ENCODE measurements around the gene PCNX2. TPM values are rescaled to one million over a fixed set of nuclear protein-coding genes. Genes with fewer than 3 reads are reported as not detected.

The PCNX2 gene
- total and polyA plus RNA-seq, 11 donors, result 0.27 to 5.3 (median 1.9) TPM

GRCh38 chr1:232944347-232944746, 351.2 kb downstream of the PCNX2 start:
- 75 to 88% (median 80%) methylated on average over 5 of the region's 5 CpGs for WGBS, 4 donors
- DNase-seq (no peak), ATAC-seq (no peak)
- no peak overlapping the region for H3K27ac ChIP-seq
- H3K4me3 ChIP-seq, result no peak overlapping the region
- no peaks in the 10 kb centered on the region for H3K36me3 ChIP-seq
- H3K27me3 ChIP-seq, result peaks cover 0 to 5% (median 0%) of the 10 kb centered on the region in 9 donors
- intact Hi-C loops (cut with DNase I), result loop anchor here in 2 of 10 donors (10.0 kb wide), 1 partner anchor 140 kb away; the partner anchor contains the start of gene MAP10 (in 2 of the 2)
- H3K4me1 ChIP-seq, result peaks cover 0 to 10% (median 0%) of the 10 kb centered on the region in 12 donors
- peaks cover 0 to 16% (median 0%) of the 10 kb centered on the region in 12 donors for H3K9me3 ChIP-seq
- TF ChIP-seq POLR2A (IDR thresholded peaks at IDR 0.05) (no peak), CTCF (IDR thresholded peaks at IDR 0.05) (no peak)

DNA sequence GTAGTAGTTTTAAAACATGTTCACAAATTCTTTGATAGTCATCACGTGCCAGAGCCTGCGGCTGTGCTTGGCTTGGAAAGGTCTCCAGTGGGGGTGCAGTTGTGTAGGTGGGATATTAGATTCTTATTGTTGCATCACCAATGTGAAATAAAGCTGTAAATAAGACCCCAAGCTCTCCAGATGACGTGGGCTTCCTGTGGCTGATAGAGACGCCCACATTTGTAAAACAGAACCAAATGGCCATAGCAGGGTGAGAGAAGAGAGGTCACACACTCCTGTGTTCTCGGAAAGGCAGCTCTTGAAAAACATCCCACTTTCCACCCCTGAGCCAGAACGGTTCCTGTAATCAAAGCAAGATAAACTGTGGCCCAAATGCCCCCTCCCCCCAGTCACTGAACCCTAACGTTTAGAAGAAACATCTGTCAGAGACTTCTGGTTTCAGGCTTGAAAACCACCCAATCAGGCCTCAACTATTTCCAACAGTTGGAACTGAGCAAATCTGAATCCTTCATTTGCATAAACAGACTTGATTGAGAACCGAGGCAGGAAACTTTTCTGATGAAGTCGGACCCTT, 351.8 kb downstream of the PCNX2 start:
- no peak for DNase-seq
- Histone ChIP-seq H3K4me3 (no peak overlapping the region), H3K36me3 (no peaks in the 10 kb centered on the region), H3K4me1 (peaks cover 0 to 10% (median 0%) of the 10 kb centered on the region in 12 donors), H3K9me3 (peaks cover 0 to 16% (median 0%) of the 10 kb centered on the region in 12 donors), H3K27me3 (peaks cover 0 to 5% (median 0%) of the 10 kb centered on the region in 9 donors), H3K27ac (no peak overlapping the region)
- intact Hi-C loops (cut with DNase I), result loop anchor here in 3 of 10 donors (2.0 to 10.0 kb wide), 2 partner anchors 139 to 305 kb away; partner anchors contain the start of gene MAP10 (in 2 of the 3)
- TF ChIP-seq POLR2A (IDR thresholded peaks at IDR 0.05) (no peak), CTCF (IDR thresholded peaks at IDR 0.05) (no peak)
- 44 to 55% (median 48%) methylated on average over 9 of the region's 9 CpGs for WGBS, 4 donors
- peak in 1 of 4 donors; percentile 30 for ATAC-seq

GRCh38 chr1:232942413-232943294, 352.9 kb downstream of the PCNX2 start:
- H3K36me3 ChIP-seq, result no peaks in the 10 kb centered on the region

More at GRCh38 chr1:232942413-232943294, 352.9 kb downstream of the PCNX2 start:
- peak in 1 of 4 donors; percentile 66 for ATAC-seq
- peaks cover 0 to 10% (median 0%) of the 10 kb centered on the region in 12 donors for H3K4me1 ChIP-seq
- WGBS, 4 donors, result 56 to 65% (median 61%) methylated on average over 8 of the region's 8 CpGs
- H3K4me3 ChIP-seq, result no peak overlapping the region
- H3K27ac ChIP-seq, result no peak overlapping the region
- peaks cover 0 to 16% (median 0%) of the 10 kb centered on the region in 12 donors for H3K9me3 ChIP-seq
- DNase-seq, result no peak
- intact Hi-C loops (cut with DNase I), result loop anchor here in 3 of 10 donors (2.0 to 10.0 kb wide), 2 partner anchors 138 to 304 kb away; partner anchors contain the start of gene MAP10 (in 2 of the 3)
- TF ChIP-seq POLR2A (IDR thresholded peaks at IDR 0.05) (no peak), CTCF (IDR thresholded peaks at IDR 0.05) (no peak)
- H3K27me3 ChIP-seq, result peaks cover 0 to 5% (median 0%) of the 10 kb centered on the region in 9 donors

Data from heart left ventricle (tissue), 16 donors.